Loucy (cell line): ENCODE results near the gene GAS2L2.

Source experiments
- H2AFZ ChIP-seq: fragments of 200-600 bp; sonication (generic); 2 replicates; pipeline ENCODE4 v1.6.0; 2016; ENCODE audit warnings: antibody characterized with exemption, mild to moderate bottlenecking, low read length, moderate library complexity
- H3F3A ChIP-seq: fragments of 200-600 bp; 2 replicates; pipeline ENCODE4 v1.6.0; 2016; ENCODE audit warnings: antibody characterized with exemption, low read depth, mild to moderate bottlenecking
- H3K27me3 ChIP-seq: fragments of 200-600 bp; sonication (generic); 2 replicates; pipeline ENCODE4 v1.6.1; 2014; ENCODE audit warnings: low read length, mild to moderate bottlenecking; ENCODE audit not compliant: insufficient read depth, poor library complexity, severe bottlenecking
- H3K36me3 ChIP-seq: fragments of 200-600 bp; sonication (generic); 2 replicates; pipeline ENCODE4 v1.6.1; 2016; ENCODE audit warnings: low read length; ENCODE audit not compliant: insufficient read depth
- H3K4me1 ChIP-seq: fragments of 200-600 bp; sonication (generic); 2 replicates; pipeline ENCODE4 v1.5.1; 2014; ENCODE audit warnings: low read length, mild to moderate bottlenecking; ENCODE audit not compliant: insufficient read depth, poor library complexity, severe bottlenecking
- H3K4me2 ChIP-seq: fragments of 200-600 bp; sonication (generic); 2 replicates; pipeline ENCODE4 v1.6.0; 2014; ENCODE audit warnings: antibody characterized with exemption, low read length, low read depth, mild to moderate bottlenecking; ENCODE audit not compliant: poor library complexity, severe bottlenecking
- H3K4me3 ChIP-seq: fragments of 200-600 bp; sonication (generic); 2 replicates; pipeline ENCODE4 v1.5.1; 2014; ENCODE audit warnings: low read length, mild to moderate bottlenecking, mixed read lengths; ENCODE audit not compliant: poor library complexity, severe bottlenecking
- H3K79me2 ChIP-seq: fragments of 200-600 bp; sonication (generic); 2 replicates; pipeline ENCODE4 v1.6.1; 2014; ENCODE audit warnings: low read length; ENCODE audit not compliant: insufficient read depth
- H3K9ac ChIP-seq: fragments of 200-600 bp; sonication (generic); 2 replicates; pipeline ENCODE4 v1.6.0; 2014; ENCODE audit warnings: mild to moderate bottlenecking, low read depth, low read length, moderate library complexity; ENCODE audit not compliant: poor library complexity, severe bottlenecking
- H3K9me2 ChIP-seq: fragments of 200-600 bp; sonication (generic); replicated peaks from 2 replicates; pipeline ENCODE4 v1.6.1; 2016; ENCODE audit warnings: low read depth, low read length, mixed read lengths
- H3K9me3 ChIP-seq: fragments of 200-600 bp; sonication (generic); 2 replicates; pipeline ENCODE4 v1.6.1; 2014; ENCODE audit warnings: mild to moderate bottlenecking, antibody characterized with exemption, low read length, low read depth; ENCODE audit not compliant: insufficient read depth
- H4K20me1 ChIP-seq: fragments of 200-600 bp; sonication (generic); 2 replicates; pipeline ENCODE4 v1.6.0; 2014; ENCODE audit warnings: antibody characterized with exemption, low read length, mild to moderate bottlenecking; ENCODE audit not compliant: insufficient read depth, poor library complexity, severe bottlenecking
- CTCF ChIP-seq: fragments of 200-600 bp; sonication (generic); conservative IDR thresholded peaks from 2 replicates; pipeline ENCODE4 v1.5.1; 2014; ENCODE audit warnings: mild to moderate bottlenecking, antibody characterized with exemption, low read length
- EZH2phosphoT487 ChIP-seq: fragments of 200-600 bp; IDR thresholded peaks from 2 replicates; pipeline ENCODE4 v1.6.1; 2018; ENCODE audit warnings: antibody characterized with exemption, mild to moderate bottlenecking, moderate library complexity, borderline replicate concordance

The GAS2L2 gene

GRCh38 chr17:35742896-35743477, 10.1 kb downstream of the GAS2L2 start:
- Histone ChIP-seq H3K79me2 (no peaks in the 10 kb centered on the region), H3K27me3 (no peaks in the 10 kb centered on the region), H3K36me3 (no peaks in the 10 kb centered on the region), H3K4me3 (no peak overlapping the region), H3K9me2 (no peaks in the 10 kb centered on the region), H3K9me3 (no peaks in the 10 kb centered on the region), H3K9ac (no peak overlapping the region), H4K20me1 (no peaks in the 10 kb centered on the region), H2AFZ (no peak overlapping the region), H3K4me1 (no peaks in the 10 kb centered on the region), H3F3A (no peaks in the 10 kb centered on the region), H3K4me2 (no peak overlapping the region)
- TF ChIP-seq CTCF (no peak), EZH2phosphoT487 (no peak)

- no peaks in the 10 kb centered on the region for H3K36me3 ChIP-seq
- no peaks in the 10 kb centered on the region for H3K9me2 ChIP-seq
- H3K27me3 ChIP-seq = no peaks in the 10 kb centered on the region
- no peaks in the 10 kb centered on the region for H4K20me1 ChIP-seq
- H2AFZ ChIP-seq = no peak overlapping the region
- H3F3A ChIP-seq = no peaks in the 10 kb centered on the region
- no peak overlapping the region for H3K4me2 ChIP-seq
- H3K9me3 ChIP-seq = no peaks in the 10 kb centered on the region
- no peak overlapping the region for H3K4me3 ChIP-seq
- no peaks in the 10 kb centered on the region for H3K79me2 ChIP-seq
- no peaks in the 10 kb centered on the region for H3K4me1 ChIP-seq
- TF ChIP-seq CTCF = no peak
- no peak for TF ChIP-seq EZH2phosphoT487
- H3K9ac ChIP-seq = no peak overlapping the region
Observed at GRCh38 chr17:35742496-35742895, 10.5 kb downstream of the GAS2L2 start.

- no peaks in the 10 kb centered on the region for H3K4me1 ChIP-seq
- no peak overlapping the region for H2AFZ ChIP-seq
- H3K4me3 ChIP-seq = no peak overlapping the region
- H4K20me1 ChIP-seq = no peaks in the 10 kb centered on the region
- TF ChIP-seq CTCF (no peak), EZH2phosphoT487 (no peak)
- H3K9me3 ChIP-seq = no peaks in the 10 kb centered on the region
- H3K36me3 ChIP-seq = no peaks in the 10 kb centered on the region
- H3F3A ChIP-seq = no peaks in the 10 kb centered on the region
- no peak overlapping the region for H3K4me2 ChIP-seq
- H3K27me3 ChIP-seq = no peaks in the 10 kb centered on the region
- H3K9ac ChIP-seq = no peak overlapping the region
- no peaks in the 10 kb centered on the region for H3K9me2 ChIP-seq
- H3K79me2 ChIP-seq = no peaks in the 10 kb centered on the region
Observed at GRCh38 chr17:35740997-35741931, 11.8 kb downstream of the GAS2L2 start.
